Liver (tissue), 9 donors: ENCODE results near the gene ALDH16A1. TPM values are rescaled to one million over a fixed set of nuclear protein-coding genes. Genes with fewer than 3 reads are reported as not detected.

Source experiments
- DNase-seq: peaks from one replicate; pipeline ENCODE4 v3.0.0-alpha.2; 2017; ENCODE audit warnings: low spot score
- H3K27ac ChIP-seq, 2 donors: one replicate each; pipeline ENCODE4 v1.7.0; 2013; ENCODE audit warnings: inconsistent platforms in 2 of 2, low read length in 2 of 2, control low read depth in 1 of 2, low read depth in 1 of 2, mild to moderate bottlenecking in 1 of 2
- H3K27me3 ChIP-seq, 4 donors: one replicate each; pipeline versions ENCODE4 v1.6.1 to v1.7.0; 2013; ENCODE audit warnings: low read length in 3 of 4, inconsistent platforms in 1 of 4, mild to moderate bottlenecking in 1 of 4, moderate library complexity in 1 of 4; ENCODE audit not compliant: control insufficient read depth in 4 of 4, insufficient read depth in 4 of 4
- H3K36me3 ChIP-seq, 4 donors: one replicate each; pipeline versions ENCODE4 v1.6.1 to v1.7.0; 2013; ENCODE audit warnings: low read length in 3 of 4, mild to moderate bottlenecking in 3 of 4, low read depth in 1 of 4, moderate library complexity in 1 of 4; ENCODE audit not compliant: control insufficient read depth in 4 of 4, insufficient read depth in 3 of 4
- H3K4me1 ChIP-seq, 4 donors: one replicate each; pipeline versions ENCODE4 v1.6.1 to v1.7.0; 2013; ENCODE audit warnings: low read length in 3 of 4, mild to moderate bottlenecking in 3 of 4, moderate library complexity in 1 of 4; ENCODE audit not compliant: control insufficient read depth in 4 of 4, insufficient read depth in 4 of 4
- H3K4me3 ChIP-seq, 3 donors: one replicate each; pipeline versions ENCODE4 v1.6.1 to v1.7.0; 2013; ENCODE audit warnings: low read length in 3 of 3, control low read depth in 1 of 3, low read depth in 1 of 3, mild to moderate bottlenecking in 1 of 3
- H3K9ac ChIP-seq, 2 donors: one replicate each; pipeline ENCODE4 v1.7.0; 2013; ENCODE audit warnings: low read length in 2 of 2, mild to moderate bottlenecking in 2 of 2, moderate library complexity in 2 of 2, control low read depth in 1 of 2, low read depth in 1 of 2
- H3K9me3 ChIP-seq, 4 donors: one replicate each; pipeline versions ENCODE4 v1.6.1 to v1.7.0; 2013; ENCODE audit warnings: low read length in 3 of 4; ENCODE audit not compliant: control insufficient read depth in 4 of 4
- ATF3 ChIP-seq: IDR thresholded peaks from 2 replicates; pipeline ENCODE4 v1.6.1; 2016; ENCODE audit warnings: antibody characterized with exemption
- EGR1 ChIP-seq, 2 donors: IDR thresholded peaks; 2 replicates each; pipeline ENCODE4 v1.6.1; 2016 to 2018; ENCODE audit warnings: antibody characterized with exemption in 2 of 2, low read depth in 2 of 2
- FOXA1 ChIP-seq: IDR thresholded peaks from 2 replicates; pipeline ENCODE4 v1.6.1; 2016; ENCODE audit warnings: antibody characterized with exemption
- FOXA2 ChIP-seq: IDR thresholded peaks from 2 replicates; pipeline ENCODE4 v1.6.1; 2016; ENCODE audit warnings: antibody characterized with exemption
- GABPA ChIP-seq, 2 donors: IDR thresholded peaks in 1 of 2; conservative IDR thresholded peaks in 1 of 2; 2 replicates each; pipeline ENCODE4 v1.6.1; 2016; ENCODE audit warnings: antibody characterized with exemption in 2 of 2, mild to moderate bottlenecking in 1 of 2, moderate library complexity in 1 of 2
- HNF4A ChIP-seq, 2 donors: conservative IDR thresholded peaks; 2 replicates each; pipeline ENCODE4 v1.6.1; 2016; ENCODE audit warnings: antibody characterized with exemption in 2 of 2, mild to moderate bottlenecking in 2 of 2
- HNF4G ChIP-seq: IDR thresholded peaks from 2 replicates; pipeline ENCODE4 v1.6.1; 2016; ENCODE audit warnings: antibody characterized with exemption
- JUND ChIP-seq, 2 donors: IDR thresholded peaks; 2 replicates each; pipeline ENCODE4 v1.6.1; 2016; ENCODE audit warnings: antibody characterized with exemption in 2 of 2
- MAX ChIP-seq: IDR thresholded peaks from 2 replicates; pipeline ENCODE4 v1.6.1; 2016; ENCODE audit warnings: antibody characterized with exemption
- NR2F2 ChIP-seq: IDR thresholded peaks from 2 replicates; pipeline ENCODE4 v1.6.1; 2016; ENCODE audit warnings: antibody characterized with exemption
- RAD21 ChIP-seq, 2 donors: IDR thresholded peaks; 2 replicates each; pipeline ENCODE4 v1.6.1; 2016; ENCODE audit warnings: antibody characterized with exemption in 2 of 2, mild to moderate bottlenecking in 2 of 2
- REST ChIP-seq: IDR thresholded peaks from 2 replicates; pipeline ENCODE4 v1.6.1; 2016; ENCODE audit warnings: antibody characterized with exemption, mild to moderate bottlenecking
- RXRA ChIP-seq, 2 donors: IDR thresholded peaks; 2 replicates each; pipeline ENCODE4 v1.6.1; 2017 to 2018; ENCODE audit warnings: antibody characterized with exemption in 2 of 2, mild to moderate bottlenecking in 1 of 2
- SP1 ChIP-seq: IDR thresholded peaks from 2 replicates; pipeline ENCODE4 v1.6.1; 2018; ENCODE audit warnings: antibody characterized with exemption, mild to moderate bottlenecking
- TAF1 ChIP-seq: conservative IDR thresholded peaks from 2 replicates; pipeline ENCODE4 v1.6.1; 2016; ENCODE audit warnings: antibody characterized with exemption, mild to moderate bottlenecking
- YY1 ChIP-seq: IDR thresholded peaks from 2 replicates; pipeline ENCODE4 v1.6.1; 2016; ENCODE audit warnings: antibody characterized with exemption, mild to moderate bottlenecking
- WGBS: extraction: QIAGEN DNeasy Blood & Tissue Kit; methylation state at CpG from one replicate; pipeline ENCODE4 v1.1.7; 2013; 5-methylcytosine and 5-hydroxymethylcytosine counted together
- polyA plus RNA-seq, 2 donors: library from polyadenylated mRNA; stranded (reverse) in 1 of 2; unstranded in 1 of 2; fragments of 200-250 nt in 1 of 2; fragments of >200 nt in 1 of 2; fragmentation: Nextera tagmentation in 1 of 2; extraction: Ambion mirVana in 1 of 2; gene quantifications; one replicate each; pipeline versions ENCODE4 v1.2.1 to v1.2.3, GENCODE V29; 2013 to 2015
- total RNA-seq, 2 donors: library from RNA; depleted of rRNA; stranded (reverse); fragments of >200 nt; gene quantifications; one replicate each; pipeline ENCODE4 v1.2.3, GENCODE V29; 2014
- TF ChIP-seq, protein P1 (sequence below): fragments of 150-350 bp; IDR thresholded peaks from 2 replicates; pipeline ENCODE4 v1.5.1; 2017; ENCODE audit warnings: improper control_type of control experiment, low read depth, low read length; ENCODE audit not compliant: missing input control
- TF ChIP-seq, protein P2 (sequence below): IDR thresholded peaks from 2 replicates; pipeline ENCODE4 v1.6.1; 2016; ENCODE audit warnings: antibody characterized with exemption
- donor health status: healthy.
- donor health status: healthy.
- donor health status: healthy.
- donor health status: healthy.
- donor health status: healthy.

Gene ALDH16A1
- total and polyA plus RNA-seq, 4 donors: 5.2 to 35.8 (median 21.5) TPM

DNA sequence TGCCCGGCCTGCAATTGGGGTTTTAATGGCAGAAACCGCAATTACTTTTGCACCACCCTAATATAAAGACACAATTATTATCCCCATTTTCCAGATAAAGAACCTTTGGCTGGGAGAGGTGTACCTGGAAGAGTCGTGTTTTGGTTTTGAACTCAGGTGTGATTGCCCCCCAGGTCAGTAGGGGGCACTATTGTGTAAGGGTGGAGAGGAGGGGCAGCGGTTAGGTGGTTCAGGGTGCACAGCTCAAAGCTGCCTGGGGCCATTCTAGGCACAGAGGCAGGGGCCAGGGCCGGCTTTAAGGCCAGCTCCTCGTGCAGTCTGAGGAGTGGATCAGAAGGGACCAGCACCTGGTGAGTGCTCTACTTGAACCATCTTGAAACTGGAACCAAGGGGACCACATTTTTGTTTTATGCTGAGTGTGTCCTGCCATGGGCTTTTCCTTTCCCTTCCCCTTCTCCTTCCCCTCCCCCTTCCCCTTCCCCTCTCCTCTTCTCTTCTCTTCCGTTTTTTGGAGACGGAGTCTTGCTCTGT is 53.6 kb downstream of the ALDH16A1 start:
- H3K4me3 ChIP-seq: no peak overlapping the region
- no peak overlapping the region for H3K27ac ChIP-seq
- no peak overlapping the region for H3K9ac ChIP-seq
- H3K36me3 ChIP-seq: no peaks in the 10 kb centered on the region
- H3K4me1 ChIP-seq: peaks cover 0 to 2% (median 0%) of the 10 kb centered on the region in 4 donors
- TF ChIP-seq HNF4G (no peak), HNF4A (conservative IDR thresholded peaks at IDR 0.05) (peak; percentile 34 to 69), RXRA (IDR thresholded peaks at IDR 0.05) (peak; percentile 47 to 87), NR2F2 (no peak), REST (no peak), TAF1 (no peak), RAD21 (IDR thresholded peaks at IDR 0.05) (peak; percentile 90 to 93), SP1 (no peak), ATF3 (no peak), EGR1 (IDR thresholded peaks at IDR 0.05; ENCODE audit: low read depth in 2 of 2) (no peak), JUND (IDR thresholded peaks at IDR 0.05) (no peak), YY1 (peak; percentile 53), FOXA2 (no peak), GABPA (IDR thresholded peaks at IDR 0.05 in 1 of 2, conservative IDR thresholded peaks at IDR 0.05 in 1 of 2) (no peak), FOXA1 (no peak), MAX (no peak)
- TF ChIP-seq, protein P1, sequence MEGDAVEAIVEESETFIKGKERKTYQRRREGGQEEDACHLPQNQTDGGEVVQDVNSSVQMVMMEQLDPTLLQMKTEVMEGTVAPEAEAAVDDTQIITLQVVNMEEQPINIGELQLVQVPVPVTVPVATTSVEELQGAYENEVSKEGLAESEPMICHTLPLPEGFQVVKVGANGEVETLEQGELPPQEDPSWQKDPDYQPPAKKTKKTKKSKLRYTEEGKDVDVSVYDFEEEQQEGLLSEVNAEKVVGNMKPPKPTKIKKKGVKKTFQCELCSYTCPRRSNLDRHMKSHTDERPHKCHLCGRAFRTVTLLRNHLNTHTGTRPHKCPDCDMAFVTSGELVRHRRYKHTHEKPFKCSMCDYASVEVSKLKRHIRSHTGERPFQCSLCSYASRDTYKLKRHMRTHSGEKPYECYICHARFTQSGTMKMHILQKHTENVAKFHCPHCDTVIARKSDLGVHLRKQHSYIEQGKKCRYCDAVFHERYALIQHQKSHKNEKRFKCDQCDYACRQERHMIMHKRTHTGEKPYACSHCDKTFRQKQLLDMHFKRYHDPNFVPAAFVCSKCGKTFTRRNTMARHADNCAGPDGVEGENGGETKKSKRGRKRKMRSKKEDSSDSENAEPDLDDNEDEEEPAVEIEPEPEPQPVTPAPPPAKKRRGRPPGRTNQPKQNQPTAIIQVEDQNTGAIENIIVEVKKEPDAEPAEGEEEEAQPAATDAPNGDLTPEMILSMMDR: peak; percentile 83
- TF ChIP-seq, protein P2, sequence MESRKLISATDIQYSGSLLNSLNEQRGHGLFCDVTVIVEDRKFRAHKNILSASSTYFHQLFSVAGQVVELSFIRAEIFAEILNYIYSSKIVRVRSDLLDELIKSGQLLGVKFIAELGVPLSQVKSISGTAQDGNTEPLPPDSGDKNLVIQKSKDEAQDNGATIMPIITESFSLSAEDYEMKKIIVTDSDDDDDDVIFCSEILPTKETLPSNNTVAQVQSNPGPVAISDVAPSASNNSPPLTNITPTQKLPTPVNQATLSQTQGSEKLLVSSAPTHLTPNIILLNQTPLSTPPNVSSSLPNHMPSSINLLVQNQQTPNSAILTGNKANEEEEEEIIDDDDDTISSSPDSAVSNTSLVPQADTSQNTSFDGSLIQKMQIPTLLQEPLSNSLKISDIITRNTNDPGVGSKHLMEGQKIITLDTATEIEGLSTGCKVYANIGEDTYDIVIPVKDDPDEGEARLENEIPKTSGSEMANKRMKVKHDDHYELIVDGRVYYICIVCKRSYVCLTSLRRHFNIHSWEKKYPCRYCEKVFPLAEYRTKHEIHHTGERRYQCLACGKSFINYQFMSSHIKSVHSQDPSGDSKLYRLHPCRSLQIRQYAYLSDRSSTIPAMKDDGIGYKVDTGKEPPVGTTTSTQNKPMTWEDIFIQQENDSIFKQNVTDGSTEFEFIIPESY: no peak
- H3K9me3 ChIP-seq: no peaks in the 10 kb centered on the region
- peak; percentile 78 for DNase-seq
- 26% methylated on average over 8 of the region's 8 CpGs for WGBS
- H3K27me3 ChIP-seq: no peaks in the 10 kb centered on the region
